Activated T-cell treated with anti-CD3 and anti-CD28 coated beads, Interleukin-2, amount 50 U/mL, for 72 hours (primary cell): ENCODE measurements around the gene KCNH1. TPM values are rescaled to one million over a fixed set of nuclear protein-coding genes. Genes with fewer than 3 reads are reported as not detected.

Experiments used
- ATAC-seq, 2 donors: fragments of 150-1000 bp; cut with Tn5 transposase; replicated peaks in 1 of 2; 2 replicates each; pipeline ENCODE4 v1.10.0; 2021; ENCODE audit warnings: moderate library complexity in 2 of 2, mild to moderate bottlenecking in 1 of 2
- DNase-seq, 2 donors: peaks; one replicate each; pipeline ENCODE4 v3.0.0; 2021 to 2022; ENCODE audit warnings: mixed read lengths in 1 of 2
- H3K27ac Mint-ChIP-seq: one replicate; pipeline ENCODE4 v1.8.0; 2022; ENCODE audit warnings: mild to moderate bottlenecking, moderate library complexity, mixed read lengths
- H3K27me3 Mint-ChIP-seq: one replicate; pipeline ENCODE4 v1.8.0; 2022; ENCODE audit warnings: low read depth, mixed read lengths
- H3K36me3 Mint-ChIP-seq, 2 donors: one replicate each; pipeline ENCODE4 v1.8.0; 2022; ENCODE audit warnings: mixed read lengths in 2 of 2, mild to moderate bottlenecking in 1 of 2; ENCODE audit not compliant: insufficient read depth in 2 of 2
- H3K4me1 Mint-ChIP-seq: one replicate; pipeline ENCODE4 v1.8.0; 2022; ENCODE audit warnings: low read depth, mixed read lengths
- H3K4me3 Mint-ChIP-seq, 2 donors: one replicate each; pipeline ENCODE4 v1.8.0; 2022; ENCODE audit warnings: mild to moderate bottlenecking in 2 of 2, mixed read lengths in 2 of 2, moderate library complexity in 2 of 2
- H3K9me3 Mint-ChIP-seq, 2 donors: one replicate each; pipeline ENCODE4 v1.8.0; 2022; ENCODE audit warnings: mixed read lengths in 2 of 2
- total RNA-seq, 2 donors: library from RNA; stranded (reverse); gene quantifications; one replicate each; pipeline ENCODE4 v1.2.3, GENCODE V29; 2022

KCNH1 gene
- total RNA-seq, 2 donors from 2014 or later, result not detected

DNA sequence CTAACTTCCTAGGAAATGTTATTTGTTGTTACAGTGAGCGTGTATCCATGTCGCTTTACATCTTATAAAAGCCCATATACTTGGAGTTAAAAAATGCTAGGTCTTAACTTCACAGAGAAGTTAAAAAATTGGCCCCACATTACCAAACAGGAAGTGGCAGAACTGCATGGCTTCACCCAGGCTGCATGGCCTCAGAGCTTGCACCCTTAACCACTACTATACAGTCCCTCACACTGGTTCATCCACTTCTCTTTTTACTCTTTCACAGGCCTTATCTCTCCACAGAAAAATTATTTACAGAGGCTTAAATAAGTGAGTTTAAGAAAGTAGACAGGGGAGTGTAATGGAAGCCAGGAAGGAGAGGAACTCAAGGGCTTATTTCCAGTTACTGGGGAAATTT, 402.8 kb downstream of the KCNH1 start:
- Mint-ChIP-seq H3K36me3 (no peaks in the 10 kb centered on the region), H3K27me3 (peaks cover 7% of the 10 kb centered on the region), H3K4me3 (no peak overlapping the region), H3K9me3 (no peaks in the 10 kb centered on the region), H3K4me1 (no peaks in the 10 kb centered on the region), H3K27ac (no peak overlapping the region)
- DNase-seq (no peak), ATAC-seq (no peak)

DNA sequence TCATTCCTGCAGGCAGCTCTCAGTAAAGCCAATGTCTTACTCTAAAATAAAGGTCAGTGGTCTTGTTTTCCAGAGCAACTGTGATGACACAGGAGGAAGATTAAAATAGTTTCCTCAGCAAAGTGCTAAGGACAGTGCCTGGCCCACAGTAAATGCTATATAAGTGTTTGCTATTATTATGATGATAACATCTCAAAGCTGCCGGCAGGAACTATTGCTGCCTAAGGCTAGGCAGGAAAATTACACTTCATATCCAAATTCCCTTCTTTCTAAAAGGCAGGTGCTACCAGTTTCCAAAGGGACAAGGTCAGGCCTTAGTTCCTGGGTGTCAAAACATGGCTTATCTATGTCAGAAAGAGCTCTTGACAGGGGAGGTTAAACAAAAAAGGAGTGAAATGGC, 403.9 kb downstream of the KCNH1 start:
- H3K9me3 Mint-ChIP-seq, result no peaks in the 10 kb centered on the region
- no peak overlapping the region for H3K27ac Mint-ChIP-seq
- no peak overlapping the region for H3K4me3 Mint-ChIP-seq
- H3K27me3 Mint-ChIP-seq, result peaks cover 12% of the 10 kb centered on the region
- no peaks in the 10 kb centered on the region for H3K4me1 Mint-ChIP-seq
- no peaks in the 10 kb centered on the region for H3K36me3 Mint-ChIP-seq
- no peak for DNase-seq
- no peak for ATAC-seq

DNA sequence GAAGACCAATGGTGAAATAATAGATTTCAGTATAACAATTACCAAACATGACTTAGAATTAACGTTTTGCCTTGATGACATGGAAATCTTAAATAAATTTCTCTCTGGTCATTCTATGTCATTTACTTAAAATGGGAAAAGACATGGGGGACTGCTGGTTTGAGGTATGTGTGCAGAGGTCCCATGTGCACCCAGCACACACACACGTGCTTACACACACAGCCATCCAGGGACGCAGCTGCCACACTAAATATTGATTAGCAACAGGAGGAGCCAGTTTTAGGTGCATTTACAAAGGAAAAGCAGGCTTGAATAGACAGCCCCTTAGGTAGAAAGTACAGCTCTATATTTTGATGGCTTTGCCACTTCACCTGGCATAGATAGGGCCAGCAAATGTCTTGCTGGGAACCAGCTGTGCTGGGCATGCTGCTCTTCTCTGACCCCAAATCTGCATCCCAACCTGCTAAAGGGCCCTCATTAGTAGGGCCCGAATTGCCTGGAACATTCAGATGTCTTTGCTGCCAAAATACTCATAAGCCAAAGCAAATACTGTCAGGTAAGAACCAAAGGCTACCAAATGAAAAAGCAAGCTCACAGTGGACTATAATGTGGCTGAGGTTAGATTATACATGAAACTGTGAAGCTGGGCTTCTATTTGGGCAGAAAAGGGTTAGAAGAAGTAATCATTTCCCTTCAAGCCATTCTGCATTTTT, 405.4 kb downstream of the KCNH1 start:
- Mint-ChIP-seq H3K36me3 (no peaks in the 10 kb centered on the region), H3K4me3 (no peak overlapping the region), H3K9me3 (no peaks in the 10 kb centered on the region), H3K27ac (no peak overlapping the region), H3K4me1 (no peaks in the 10 kb centered on the region), H3K27me3 (peaks cover 12% of the 10 kb centered on the region)
- ATAC-seq (no peak), DNase-seq (no peak)

DNA sequence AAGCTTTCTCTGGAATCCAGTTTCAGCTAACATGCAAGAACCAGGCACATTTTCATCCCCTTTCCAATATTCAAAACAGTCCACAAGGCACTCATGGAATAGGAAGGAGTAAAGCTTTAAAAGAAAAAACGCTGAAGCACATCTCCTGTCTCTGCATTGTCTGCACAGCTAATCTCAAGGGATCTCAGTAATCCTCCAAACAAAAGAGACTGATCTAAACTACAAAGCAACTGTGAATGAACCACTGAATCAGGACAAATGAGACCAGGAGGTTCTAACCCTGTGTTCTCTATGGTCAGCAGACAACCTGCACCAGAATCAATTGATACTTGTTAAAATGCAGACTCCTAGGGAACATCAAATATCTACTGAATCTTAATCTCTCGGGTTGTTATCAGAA, 406.2 kb downstream of the KCNH1 start:
- Mint-ChIP-seq H3K36me3 (no peaks in the 10 kb centered on the region), H3K27ac (no peak overlapping the region), H3K27me3 (peaks cover 15% of the 10 kb centered on the region), H3K9me3 (no peaks in the 10 kb centered on the region), H3K4me3 (no peak overlapping the region), H3K4me1 (no peaks in the 10 kb centered on the region)
- ATAC-seq, result no peak
- DNase-seq, result no peak

DNA sequence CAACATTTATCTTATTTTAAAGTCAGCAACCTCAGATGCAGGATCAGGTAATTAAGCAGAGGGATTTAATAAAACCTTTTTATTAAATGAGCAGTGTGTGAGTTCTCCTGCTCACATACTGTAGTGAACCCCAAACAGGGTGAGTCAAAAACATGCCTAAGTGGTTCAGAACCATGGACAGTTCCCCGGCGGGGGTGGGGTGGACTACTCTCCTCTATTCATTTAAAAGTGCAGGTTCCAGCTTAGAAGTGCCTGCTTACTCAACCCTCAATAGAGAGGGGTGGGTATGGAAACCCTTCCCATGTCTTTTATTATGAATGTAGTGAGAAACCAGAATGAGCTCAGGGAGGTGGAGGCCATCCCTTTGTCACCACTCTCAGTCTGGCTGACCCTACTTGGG, 407.3 kb downstream of the KCNH1 start:
- DNase-seq (peak in 1 of 2 donors; percentile 60), ATAC-seq (peak in 1 of 2 donors; percentile 42)
- H3K36me3 Mint-ChIP-seq, result no peaks in the 10 kb centered on the region
- H3K4me1 Mint-ChIP-seq, result no peaks in the 10 kb centered on the region
- no peak overlapping the region for H3K27ac Mint-ChIP-seq
- peaks cover 17% of the 10 kb centered on the region for H3K27me3 Mint-ChIP-seq
- H3K9me3 Mint-ChIP-seq, result no peaks in the 10 kb centered on the region
- no peak overlapping the region for H3K4me3 Mint-ChIP-seq

DNA sequence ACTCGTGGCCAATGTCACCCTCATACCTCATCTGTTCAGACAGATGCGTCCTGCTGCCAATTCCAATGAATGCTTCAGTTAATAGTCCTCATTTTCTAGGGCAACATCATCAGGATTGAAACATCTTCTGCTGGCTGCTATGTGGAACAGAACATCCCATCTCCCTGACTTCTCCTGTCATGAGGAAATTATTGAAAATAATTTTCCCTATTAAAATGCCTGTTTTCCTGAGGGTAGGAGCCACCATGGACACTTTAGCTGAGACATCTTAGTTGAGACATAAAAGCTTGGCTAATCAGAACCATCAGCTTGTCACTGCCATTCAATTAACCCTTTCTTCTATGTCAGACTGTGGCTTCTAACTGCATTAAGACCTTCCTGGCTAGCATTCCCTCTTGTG, 409.2 kb downstream of the KCNH1 start:
- Mint-ChIP-seq H3K4me3 (no peak overlapping the region), H3K9me3 (no peaks in the 10 kb centered on the region), H3K36me3 (no peaks in the 10 kb centered on the region), H3K27me3 (peaks cover 17% of the 10 kb centered on the region), H3K4me1 (no peaks in the 10 kb centered on the region), H3K27ac (no peak overlapping the region)
- no peak for DNase-seq
- no peak for ATAC-seq

DNA sequence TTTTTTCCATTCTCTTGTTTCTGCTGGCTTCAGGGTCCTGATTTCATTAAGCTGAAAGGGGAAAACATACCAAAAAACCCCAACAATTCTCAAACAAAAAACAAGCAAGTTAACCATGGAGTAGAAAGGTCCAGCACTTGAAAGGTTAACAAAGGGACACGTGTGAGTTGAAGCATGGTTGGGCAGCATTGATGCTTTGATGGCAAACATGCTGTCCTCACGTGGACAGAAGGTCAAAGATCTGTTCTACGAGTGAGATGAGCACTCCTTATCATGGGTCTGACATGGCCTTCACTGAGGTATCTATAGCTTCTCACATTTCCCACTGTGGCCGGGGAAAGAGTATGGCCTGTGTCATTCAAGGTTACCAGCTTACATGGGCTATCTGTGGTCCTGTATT, 410.3 kb downstream of the KCNH1 start:
- DNase-seq (no peak), ATAC-seq (no peak)
- Mint-ChIP-seq H3K4me1 (no peaks in the 10 kb centered on the region), H3K27ac (no peak overlapping the region), H3K27me3 (peaks cover 17% of the 10 kb centered on the region), H3K9me3 (no peaks in the 10 kb centered on the region), H3K4me3 (no peak overlapping the region), H3K36me3 (no peaks in the 10 kb centered on the region)

DNA sequence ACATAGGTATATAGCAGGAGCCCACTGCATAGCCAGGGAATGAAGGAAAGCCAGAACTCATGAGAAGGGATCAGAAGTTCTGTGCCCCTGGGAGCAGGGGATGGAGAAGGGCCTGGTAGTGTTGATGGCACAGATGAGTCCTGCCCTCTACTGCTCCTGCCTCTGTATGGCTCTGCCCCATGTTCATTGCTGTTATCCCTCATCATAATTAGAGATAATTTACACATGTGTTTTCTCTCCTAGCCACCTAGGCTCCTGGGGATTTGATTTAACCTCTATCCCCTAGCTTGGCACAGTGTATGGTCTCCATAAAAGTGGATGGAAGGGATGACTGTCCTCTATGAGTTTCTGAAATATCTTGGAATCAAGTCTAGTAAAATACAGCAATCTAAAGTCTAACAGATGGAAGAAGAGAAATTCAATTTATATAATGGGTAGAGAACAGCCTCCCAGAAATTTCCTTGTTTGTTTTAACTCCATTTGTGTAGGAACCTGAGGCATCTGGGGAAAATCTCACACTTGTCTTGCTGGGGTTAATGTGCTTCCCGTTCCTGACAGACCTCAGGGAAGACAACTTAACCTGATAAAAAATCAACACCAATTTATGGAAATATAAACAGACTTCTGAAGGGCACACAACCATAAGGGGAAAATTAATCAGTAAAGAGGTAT, 411.4 kb downstream of the KCNH1 start:
- Mint-ChIP-seq H3K4me1 (no peaks in the 10 kb centered on the region), H3K27ac (no peak overlapping the region), H3K9me3 (no peaks in the 10 kb centered on the region), H3K36me3 (no peaks in the 10 kb centered on the region), H3K4me3 (no peak overlapping the region), H3K27me3 (peaks cover 17% of the 10 kb centered on the region)
- ATAC-seq (no peak), DNase-seq (no peak)

DNA sequence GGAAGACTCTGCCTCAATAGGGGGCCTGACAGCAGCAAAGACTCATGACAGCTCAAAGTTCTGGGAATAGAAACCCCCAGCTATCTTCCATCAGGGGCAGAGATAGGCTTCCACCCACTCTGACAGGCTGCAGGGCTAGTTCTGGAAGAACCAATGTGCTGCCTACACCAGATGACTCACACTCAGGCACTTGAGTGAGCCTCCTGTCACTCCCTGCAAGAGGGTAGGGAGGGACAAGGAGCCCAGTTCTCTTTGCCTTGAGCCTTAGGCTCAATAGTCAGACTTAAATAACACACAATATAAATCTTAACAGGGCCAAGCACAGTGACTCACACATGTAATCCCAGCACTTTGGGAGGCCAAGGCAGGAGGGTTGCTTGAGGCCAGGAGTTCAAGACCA, 418.9 kb downstream of the KCNH1 start:
- no peaks in the 10 kb centered on the region for H3K9me3 Mint-ChIP-seq
- no peaks in the 10 kb centered on the region for H3K27me3 Mint-ChIP-seq
- DNase-seq (no peak), ATAC-seq (no peak)
- no peaks in the 10 kb centered on the region for H3K36me3 Mint-ChIP-seq
- H3K27ac Mint-ChIP-seq, result no peak overlapping the region
- H3K4me1 Mint-ChIP-seq, result no peaks in the 10 kb centered on the region
- H3K4me3 Mint-ChIP-seq, result no peak overlapping the region

DNA sequence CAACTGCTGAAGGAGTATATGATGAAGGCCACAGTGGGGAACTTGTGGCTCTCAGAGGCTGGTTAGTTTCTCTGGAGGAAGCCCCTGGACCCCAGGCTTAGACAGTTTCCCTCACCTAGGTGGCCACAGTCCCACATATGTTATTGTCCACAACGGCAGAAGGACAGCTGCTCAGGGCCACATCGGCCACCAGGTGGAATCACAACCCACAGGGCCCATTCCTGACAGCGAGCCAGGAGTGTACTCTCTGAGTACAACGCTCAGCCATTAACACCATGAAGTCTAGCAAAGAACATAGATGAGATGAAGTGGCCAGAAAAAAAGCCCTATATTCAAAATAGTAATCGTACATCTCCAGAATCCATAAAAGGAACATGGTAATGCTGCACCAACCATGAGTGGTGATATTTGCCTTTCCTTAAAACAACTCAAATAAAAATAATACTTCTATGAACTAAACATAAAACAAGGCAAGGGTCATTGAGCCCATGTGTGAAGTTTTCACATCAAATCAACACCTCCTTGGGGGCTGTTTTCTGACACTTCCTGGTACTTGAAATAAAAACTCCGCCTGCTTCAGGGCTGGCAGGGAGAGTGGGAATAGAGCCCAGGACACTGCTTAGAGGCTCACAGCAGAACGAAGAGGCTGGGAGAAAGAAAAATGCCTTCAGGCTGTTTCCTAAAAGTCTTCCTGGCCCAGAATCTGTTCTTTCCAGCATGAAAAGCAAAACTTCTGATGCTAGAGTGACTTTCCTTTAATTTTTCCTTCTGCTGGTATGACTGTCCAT, 421.9 kb downstream of the KCNH1 start:
- ATAC-seq, result no peak
- no peak for DNase-seq
- Mint-ChIP-seq H3K36me3 (no peaks in the 10 kb centered on the region), H3K27me3 (no peaks in the 10 kb centered on the region), H3K27ac (no peak overlapping the region), H3K9me3 (no peaks in the 10 kb centered on the region), H3K4me1 (no peaks in the 10 kb centered on the region), H3K4me3 (no peak overlapping the region)

DNA sequence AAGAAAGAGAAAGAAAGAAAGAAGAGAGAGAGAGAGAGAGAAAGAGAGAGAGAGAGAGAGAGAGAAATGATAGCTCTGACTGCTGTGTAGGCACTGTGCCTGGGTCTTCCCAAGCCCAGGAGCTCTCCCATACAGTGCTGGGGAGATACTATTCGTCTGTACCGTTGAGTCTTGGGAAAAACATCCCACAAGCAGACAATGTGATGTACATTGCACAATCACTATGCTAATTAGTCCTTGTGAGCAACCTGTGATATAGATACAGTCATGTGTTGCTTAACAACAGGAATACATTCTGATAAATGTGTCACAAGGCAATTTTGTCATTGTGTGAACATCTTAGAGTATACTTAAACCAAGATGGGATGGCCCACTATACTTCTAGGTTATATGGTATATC, 424.2 kb downstream of the KCNH1 start:
- H3K27me3 Mint-ChIP-seq, result no peaks in the 10 kb centered on the region
- no peak overlapping the region for H3K4me3 Mint-ChIP-seq
- H3K9me3 Mint-ChIP-seq, result no peaks in the 10 kb centered on the region
- ATAC-seq, result no peak
- H3K27ac Mint-ChIP-seq, result no peak overlapping the region
- DNase-seq, result no peak
- H3K4me1 Mint-ChIP-seq, result no peaks in the 10 kb centered on the region
- H3K36me3 Mint-ChIP-seq, result no peaks in the 10 kb centered on the region

DNA sequence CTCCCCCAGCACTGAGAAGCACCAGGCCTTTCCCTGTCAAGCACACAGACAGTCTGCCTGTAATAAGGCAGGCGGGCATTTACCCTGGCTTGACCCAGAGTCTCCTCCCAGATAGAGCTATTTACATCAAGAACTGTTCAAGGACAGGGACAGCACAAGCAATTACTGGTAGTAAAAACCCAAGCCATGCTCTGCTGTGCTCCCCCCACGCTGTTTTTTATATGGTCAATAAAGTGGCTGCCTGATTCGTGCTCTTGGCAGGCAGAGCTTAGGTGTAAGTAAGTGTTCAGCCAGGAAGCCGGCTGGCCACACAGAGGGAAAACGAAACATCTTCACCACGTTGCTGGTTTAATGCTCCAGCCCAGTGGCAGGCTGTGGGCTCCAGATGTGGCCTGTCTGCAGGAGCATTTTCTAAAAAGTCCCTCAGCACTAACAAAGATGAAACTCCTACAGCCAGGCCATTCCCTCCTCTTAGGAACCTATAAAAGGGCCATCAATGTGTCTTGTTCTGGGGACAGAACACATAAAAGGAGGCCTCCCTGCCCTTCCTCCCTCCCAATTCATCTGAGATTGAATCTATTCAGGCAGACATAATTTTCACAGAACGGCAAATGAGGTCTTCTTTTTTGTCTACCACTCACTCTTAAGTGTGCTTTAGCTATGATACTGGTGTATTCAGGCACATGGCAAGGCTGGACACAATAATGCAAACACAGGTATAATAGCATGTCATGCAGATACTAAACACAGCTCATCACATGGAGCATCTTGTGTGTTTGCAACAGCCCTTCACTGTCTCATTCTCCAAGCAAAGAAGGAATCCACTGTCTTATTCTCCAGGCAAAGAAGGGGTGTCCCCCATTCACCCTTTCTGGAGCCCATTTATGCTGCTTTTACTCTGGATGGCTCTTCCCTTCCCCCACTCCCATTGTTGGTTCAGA, 426.4 kb downstream of the KCNH1 start:
- DNase-seq (no peak), ATAC-seq (no peak)
- Mint-ChIP-seq H3K9me3 (no peaks in the 10 kb centered on the region), H3K4me1 (no peaks in the 10 kb centered on the region), H3K4me3 (no peak overlapping the region), H3K36me3 (no peaks in the 10 kb centered on the region), H3K27ac (no peak overlapping the region), H3K27me3 (no peaks in the 10 kb centered on the region)

DNA sequence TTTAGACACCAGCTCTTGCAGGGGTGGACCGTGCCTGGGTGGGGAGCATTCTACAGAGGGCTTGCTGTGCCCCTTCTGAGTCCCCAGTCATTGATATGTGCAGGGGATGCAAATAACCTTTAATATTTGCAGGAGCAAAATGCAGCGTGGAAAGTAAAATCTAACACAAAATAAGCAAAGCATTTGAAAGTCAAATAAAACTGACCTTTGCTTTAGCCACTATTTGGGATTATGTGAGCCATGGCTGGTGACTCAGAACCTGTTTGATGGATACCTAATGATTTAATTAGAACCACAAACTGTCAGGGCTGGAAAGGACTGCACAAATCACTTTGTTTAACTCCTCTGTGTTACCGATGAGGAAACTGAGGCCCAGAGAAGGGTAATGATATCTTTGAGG, 427.7 kb downstream of the KCNH1 start:
- Mint-ChIP-seq H3K4me1 (no peaks in the 10 kb centered on the region), H3K36me3 (no peaks in the 10 kb centered on the region), H3K4me3 (no peak overlapping the region), H3K27ac (no peak overlapping the region), H3K27me3 (no peaks in the 10 kb centered on the region), H3K9me3 (no peaks in the 10 kb centered on the region)
- ATAC-seq (no peak), DNase-seq (no peak)
